K562 (cell line): ENCODE results near the gene SAMD11. TPM values are rescaled to one million over a fixed set of nuclear protein-coding genes. Genes with fewer than 3 reads are reported as not detected.

Experiments used
- CBX1 ChIP-seq: sonication (generic); IDR thresholded peaks from 2 replicates; pipeline ENCODE4 v1.6.1; 2016; ENCODE audit warnings: antibody characterized with exemption, low read depth, mild to moderate bottlenecking
- KDM5B ChIP-seq: fragments of 200-600 bp; sonication (generic); IDR thresholded peaks from 2 replicates; pipeline ENCODE4 v1.6.1; 2012; ENCODE audit warnings: low read depth, mild to moderate bottlenecking, moderate library complexity, low read length, control low read depth, inconsistent platforms; ENCODE audit not compliant: insufficient replicate concordance
- MNT ChIP-seq, 2 experiments: fragments of 450-650 bp; conservative IDR thresholded peaks; 2 replicates each; pipeline ENCODE4 v1.6.1; 2017; ENCODE audit warnings: mild to moderate bottlenecking in 2 of 2, moderate library complexity in 2 of 2
- NKRF ChIP-seq: fragments of 450-650 bp; IDR thresholded peaks from 2 replicates; pipeline ENCODE4 v1.6.1; 2016; ENCODE audit warnings: borderline replicate concordance
- ZNF318 ChIP-seq, 2 experiments: fragments of 450-650 bp; IDR thresholded peaks; 2 replicates each; pipeline ENCODE4 v1.6.1; 2016; ENCODE audit warnings: mild to moderate bottlenecking in 2 of 2, borderline replicate concordance in 1 of 2, low read depth in 1 of 2, moderate library complexity in 1 of 2
- polyA plus RNA-seq, 8 experiments: library from polyadenylated mRNA; depleted of rRNA in 4 of 8; stranded (reverse) in 5 of 8; unstranded in 3 of 8; fragments of >200 nt; fragmentation: Nextera tagmentation in 2 of 8; fragmentation: Illumina TruSeq in 1 of 8; extraction: Ambion mirVana in 2 of 8; extraction: Trizol in 1 of 8; gene quantifications; 2 replicates each; pipeline versions ENCODE4 v1.2.1 to v1.2.3, GENCODE V29; 2011 to 2014; ENCODE audit warnings: inconsistent platforms in 1 of 8, missing spikeins in 1 of 8
- total RNA-seq, 7 experiments: library from RNA; depleted of rRNA in 6 of 7; stranded (reverse); fragments of >200 nt in 6 of 7; fragmentation: Illumina TruSeq in 2 of 7; extraction: Trizol in 2 of 7; gene quantifications; 2 replicates each; pipeline versions ENCODE4 v1.2.1 to v1.2.3, GENCODE V29; 2011 to 2021; ENCODE audit warnings: low replicate concordance in 1 of 7
- TF ChIP-seq, protein P1 (sequence below), 2 experiments: IDR thresholded peaks; 2 replicates each; pipeline ENCODE4 v1.6.1; 2011; ENCODE audit warnings: borderline replicate concordance in 1 of 2, control low read depth in 1 of 2, low read depth in 1 of 2, low read length in 1 of 2, mild to moderate bottlenecking in 1 of 2, mixed read lengths in 1 of 2, moderate library complexity in 1 of 2; ENCODE audit not compliant: insufficient read depth in 1 of 2, insufficient read length in 1 of 2, poor library complexity in 1 of 2, severe bottlenecking in 1 of 2; ENCODE audit errors: extremely low read depth in 1 of 2
- TF ChIP-seq, protein P2 (sequence below): fragments of 450-650 bp; formaldehyde crosslinking; IDR thresholded peaks from 2 replicates; pipeline ENCODE4 v1.4.0; 2020; ENCODE audit warnings: mild to moderate bottlenecking, moderate library complexity

The SAMD11 gene
- total and polyA plus RNA-seq, 9 of the 15 experiments (the other 6 are each of a cell fraction or from before 2014, with no cell fraction given) = 0.07 to 0.82 (median 0.11) TPM; not detected in 2

DNA sequence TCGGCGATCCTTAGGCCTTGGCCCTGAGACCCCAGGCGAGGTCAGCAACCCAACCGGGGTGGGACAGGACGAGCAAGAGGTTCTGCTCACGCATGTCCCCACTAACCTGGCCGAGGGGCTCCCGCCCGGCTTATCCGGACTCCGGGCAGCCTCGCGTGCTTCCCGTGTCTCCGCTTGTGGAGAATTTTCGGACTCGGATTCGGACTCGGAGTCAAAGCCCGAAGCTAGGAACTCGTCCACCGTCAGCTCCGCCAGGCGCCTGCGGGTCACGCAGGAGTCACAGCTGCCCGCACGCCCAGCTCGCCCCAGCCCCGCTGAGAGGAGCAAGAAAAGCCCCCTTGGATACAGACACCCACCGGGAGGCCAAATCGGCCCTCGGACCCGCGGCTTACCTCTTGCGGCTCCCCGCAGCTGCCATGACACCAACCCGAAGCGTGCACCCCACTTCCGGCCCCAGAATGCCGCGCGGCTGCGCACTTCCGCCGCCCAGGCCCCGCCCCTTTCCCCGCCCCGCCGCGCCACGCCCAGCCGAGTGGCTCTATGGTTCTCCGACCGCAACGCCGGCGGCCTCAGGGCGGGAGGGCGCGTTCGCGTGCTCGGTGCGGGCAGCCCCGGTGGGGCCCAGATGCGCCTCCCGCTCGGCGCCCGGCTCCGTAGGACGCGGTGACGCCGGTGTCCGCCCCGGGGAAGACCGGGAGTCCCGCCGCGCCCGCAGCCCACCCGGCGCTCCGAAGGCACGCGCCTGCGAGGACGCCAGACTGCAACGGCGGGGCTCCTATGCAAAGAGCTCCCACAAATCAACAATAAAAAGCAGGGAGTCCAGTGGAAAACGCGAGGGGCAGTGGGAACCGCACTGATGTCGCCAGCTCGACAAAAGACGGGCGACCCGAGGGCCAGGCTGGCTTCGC is 35.4 kb downstream of the SAMD11 start, which contains the start of gene NOC2L (continued):
- TF ChIP-seq, protein P1, sequence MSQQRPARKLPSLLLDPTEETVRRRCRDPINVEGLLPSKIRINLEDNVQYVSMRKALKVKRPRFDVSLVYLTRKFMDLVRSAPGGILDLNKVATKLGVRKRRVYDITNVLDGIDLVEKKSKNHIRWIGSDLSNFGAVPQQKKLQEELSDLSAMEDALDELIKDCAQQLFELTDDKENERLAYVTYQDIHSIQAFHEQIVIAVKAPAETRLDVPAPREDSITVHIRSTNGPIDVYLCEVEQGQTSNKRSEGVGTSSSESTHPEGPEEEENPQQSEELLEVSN (IDR thresholded peaks at IDR 0.05; ENCODE audit: borderline replicate concordance in 1 of 2, extremely low read depth in 1 of 2, insufficient read depth in 1 of 2, insufficient read length in 1 of 2, low read depth in 1 of 2, low read length in 1 of 2, poor library complexity in 1 of 2, severe bottlenecking in 1 of 2) = peak; percentile 18 to 48
- TF ChIP-seq NKRF = peak; percentile 96
- TF ChIP-seq MNT (conservative IDR thresholded peaks at IDR 0.05) = peak; percentile 97 to 99
- TF ChIP-seq CBX1 = peak; percentile 63; the same call in 1 of the 2 replicates
- TF ChIP-seq, protein P2, sequence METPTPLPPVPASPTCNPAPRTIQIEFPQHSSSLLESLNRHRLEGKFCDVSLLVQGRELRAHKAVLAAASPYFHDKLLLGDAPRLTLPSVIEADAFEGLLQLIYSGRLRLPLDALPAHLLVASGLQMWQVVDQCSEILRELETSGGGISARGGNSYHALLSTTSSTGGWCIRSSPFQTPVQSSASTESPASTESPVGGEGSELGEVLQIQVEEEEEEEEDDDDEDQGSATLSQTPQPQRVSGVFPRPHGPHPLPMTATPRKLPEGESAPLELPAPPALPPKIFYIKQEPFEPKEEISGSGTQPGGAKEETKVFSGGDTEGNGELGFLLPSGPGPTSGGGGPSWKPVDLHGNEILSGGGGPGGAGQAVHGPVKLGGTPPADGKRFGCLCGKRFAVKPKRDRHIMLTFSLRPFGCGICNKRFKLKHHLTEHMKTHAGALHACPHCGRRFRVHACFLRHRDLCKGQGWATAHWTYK (CRISPR knock-in tag) = peak; percentile 72; the same call in 1 of the 2 replicates
- peak; percentile 87 for TF ChIP-seq KDM5B
- TF ChIP-seq ZNF318 (IDR thresholded peaks at IDR 0.05; ENCODE audit: borderline replicate concordance in 1 of 2, low read depth in 1 of 2) = no peak
